Left lung (tissue), 10 donors: ENCODE measurements around the gene MCF2L2. TPM values are rescaled to one million over a fixed set of nuclear protein-coding genes. Genes with fewer than 3 reads are reported as not detected.

Experiments
- ATAC-seq: fragments of 200-7000 bp; cut with Tn5 transposase; one replicate; pipeline ENCODE4 v1.9.1; 2020; ENCODE audit warnings: moderate library complexity
- DNase-seq, 4 donors: peaks; one replicate each; pipeline ENCODE4 v3.0.0-alpha.2; 2013 to 2020
- H3K27ac ChIP-seq, 2 donors: fragments of 200-600 bp; sonication (generic) in 1 of 2; one replicate each; pipeline versions ENCODE4 v1.5.0 to v1.8.0; 2020 to 2021
- H3K27me3 ChIP-seq, 2 donors: fragments of 200-600 bp; sonication (generic) in 1 of 2; one replicate each; pipeline versions ENCODE4 v1.5.0 to v1.8.0; 2020 to 2021
- H3K36me3 ChIP-seq, 2 donors: fragments of 200-600 bp; sonication (generic) in 1 of 2; one replicate each; pipeline versions ENCODE4 v1.5.0 to v1.8.0; 2020 to 2021
- H3K4me1 ChIP-seq, 2 donors: fragments of 200-600 bp; one replicate each; pipeline ENCODE4 v1.8.0; 2021
- H3K4me3 ChIP-seq, 2 donors: fragments of 200-600 bp; sonication (generic) in 1 of 2; one replicate each; pipeline versions ENCODE4 v1.5.0 to v1.8.0; 2020 to 2021; ENCODE audit warnings: mild to moderate bottlenecking in 1 of 2
- H3K9me3 ChIP-seq, 2 donors: fragments of 200-600 bp; sonication (generic) in 1 of 2; one replicate each; pipeline versions ENCODE4 v1.5.0 to v1.8.0; 2020 to 2021
- CTCF ChIP-seq, 2 donors: fragments of 200-600 bp; sonication (generic) in 1 of 2; IDR thresholded peaks; one replicate each; pipeline versions ENCODE4 v1.5.0 to v1.8.0; 2021; ENCODE audit warnings: antibody characterized with exemption in 2 of 2
- intact Hi-C, 2 donors: fragments of 100-400 bp; cut with DNase I; formaldehyde crosslinking; loops; one replicate each; pipeline versions ENCODE4 v1.11.2 to v1.14.2; 2022
- polyA plus RNA-seq, 6 donors: library from polyadenylated mRNA; unstranded; fragments of 120-200 nt; gene quantifications; one replicate each; pipeline ENCODE4 v1.2.1, GENCODE V29; 2013; ENCODE audit not compliant: insufficient read length in 6 of 6
- total RNA-seq, 2 donors: library from RNA; stranded (reverse); fragmentation: NEBNext Ultra II Directional; extraction: Animal tissue kit (Norgen Biotek cat#: 25700); gene quantifications; one replicate each; pipeline ENCODE4 v1.2.1, GENCODE V29; 2021
- donor health status: DM: no; HTN: yes; CAD: no.
- donor health status: DM: no; HTN: no; CAD: no.

Gene MCF2L2
- total and polyA plus RNA-seq, 8 donors: 0.41 to 3.5 (median 2.2) TPM

GRCh38 chr3:183262875-183263378 lies 165.5 kb downstream of the MCF2L2 start:
- peaks cover 21 to 96% of the 10 kb centered on the region in 2 donors for H3K4me1 ChIP-seq
- no peaks in the 10 kb centered on the region for H3K36me3 ChIP-seq
- intact Hi-C loops: no loop called here
- H3K4me3 ChIP-seq: no peak overlapping the region
- H3K27me3 ChIP-seq: no peaks in the 10 kb centered on the region
- no peak for TF ChIP-seq CTCF (IDR thresholded peaks at IDR 0.05)
- H3K27ac ChIP-seq: no peak overlapping the region
- ATAC-seq: no peak
- no peaks in the 10 kb centered on the region for H3K9me3 ChIP-seq
- DNase-seq: no peak

GRCh38 chr3:183261151-183261724 lies 167.2 kb downstream of the MCF2L2 start:
- Histone ChIP-seq H3K9me3 (no peaks in the 10 kb centered on the region), H3K4me1 (peaks cover 21 to 94% of the 10 kb centered on the region in 2 donors), H3K36me3 (no peaks in the 10 kb centered on the region), H3K27ac (peak overlapping the region in 1 of 2 donors; percentile 88), H3K4me3 (no peak overlapping the region), H3K27me3 (no peaks in the 10 kb centered on the region)
- no peak for ATAC-seq
- DNase-seq: no peak
- no peak for TF ChIP-seq CTCF (IDR thresholded peaks at IDR 0.05)
- intact Hi-C loops: no loop called here

GRCh38 chr3:183260167-183260904 lies 168.1 kb downstream of the MCF2L2 start:
- peaks cover 18 to 93% of the 10 kb centered on the region in 2 donors for H3K4me1 ChIP-seq
- intact Hi-C loops: no loop called here
- TF ChIP-seq CTCF (IDR thresholded peaks at IDR 0.05): no peak
- no peaks in the 10 kb centered on the region for H3K9me3 ChIP-seq
- H3K27me3 ChIP-seq: no peaks in the 10 kb centered on the region
- ATAC-seq: peak; percentile 63
- no peak overlapping the region for H3K4me3 ChIP-seq
- H3K27ac ChIP-seq: peak overlapping the region; percentile 40 to 88
- no peaks in the 10 kb centered on the region for H3K36me3 ChIP-seq
- no peak for DNase-seq

DNA sequence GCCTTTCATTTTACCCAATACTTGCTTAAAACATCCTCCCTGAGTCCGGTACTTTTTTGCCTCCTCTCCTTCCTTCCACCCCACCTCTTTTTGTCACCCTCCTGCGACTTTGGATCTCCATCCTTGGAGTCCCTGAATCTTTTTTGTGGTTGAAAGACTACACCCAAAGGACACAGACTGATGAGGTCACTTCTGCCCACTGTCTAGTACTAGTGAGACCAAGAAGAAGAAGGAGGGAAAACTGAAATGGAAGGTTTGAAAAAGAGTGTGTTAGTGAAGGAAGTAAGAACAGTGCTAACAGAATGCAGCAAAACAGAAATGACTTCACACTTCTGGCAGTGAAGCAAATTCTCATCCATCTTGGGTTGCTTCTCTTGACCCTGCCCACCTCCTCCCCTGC lies 168.8 kb downstream of the MCF2L2 start:
- Histone ChIP-seq H3K27me3 (no peaks in the 10 kb centered on the region), H3K4me1 (peaks cover 14 to 90% of the 10 kb centered on the region in 2 donors), H3K9me3 (no peaks in the 10 kb centered on the region), H3K4me3 (no peak overlapping the region), H3K36me3 (no peaks in the 10 kb centered on the region), H3K27ac (peak overlapping the region; percentile 40 to 88)
- intact Hi-C loops: no loop called here
- TF ChIP-seq CTCF (IDR thresholded peaks at IDR 0.05): no peak
- no peak for DNase-seq
- no peak for ATAC-seq

DNA sequence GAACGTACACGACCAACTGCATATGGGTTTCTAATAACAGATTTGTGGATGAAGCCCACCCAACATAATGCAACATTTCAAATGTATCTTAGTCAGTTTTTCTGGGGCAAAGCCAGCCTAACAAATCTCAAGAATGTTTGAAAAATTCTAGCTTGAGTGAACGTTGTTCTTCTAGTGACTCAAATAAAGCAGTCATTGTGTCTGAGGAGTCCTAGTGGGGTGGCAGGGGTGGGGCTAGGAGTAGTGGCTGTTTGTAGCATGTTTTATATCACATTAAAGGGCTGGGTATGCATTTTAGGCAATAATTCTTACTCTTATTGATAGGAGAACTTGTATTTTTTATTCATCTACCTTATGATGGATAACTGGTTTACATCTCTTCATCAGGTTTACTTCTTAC lies 169.3 kb downstream of the MCF2L2 start:
- peaks cover 11 to 85% of the 10 kb centered on the region in 2 donors for H3K4me1 ChIP-seq
- no peaks in the 10 kb centered on the region for H3K36me3 ChIP-seq
- H3K9me3 ChIP-seq: no peaks in the 10 kb centered on the region
- no peaks in the 10 kb centered on the region for H3K27me3 ChIP-seq
- DNase-seq: no peak
- peak overlapping the region; percentile 40 to 88 for H3K27ac ChIP-seq
- TF ChIP-seq CTCF (IDR thresholded peaks at IDR 0.05): no peak
- intact Hi-C loops: no loop called here
- no peak overlapping the region for H3K4me3 ChIP-seq
- ATAC-seq: no peak
